HUES64 (cell line): Measurements from ENCODE around the gene ZFPM1.

Source experiments
- H3K27ac ChIP-seq: 2 replicates; pipeline ENCODE4 v1.7.0; 2013; ENCODE audit warnings: low read depth, low read length, inconsistent platforms
- H3K27me3 ChIP-seq: 2 replicates; pipeline ENCODE4 v1.6.1; 2013; ENCODE audit warnings: mild to moderate bottlenecking, low read length; ENCODE audit not compliant: insufficient read depth
- H3K36me3 ChIP-seq: 2 replicates; pipeline ENCODE4 v1.6.1; 2013; ENCODE audit warnings: mild to moderate bottlenecking, low read length; ENCODE audit not compliant: insufficient read depth
- H3K4me1 ChIP-seq: 2 replicates; pipeline ENCODE4 v1.6.1; 2013; ENCODE audit warnings: mild to moderate bottlenecking, low read length, moderate library complexity; ENCODE audit not compliant: insufficient read depth
- H3K4me3 ChIP-seq: 2 replicates; pipeline ENCODE4 v1.5.1; 2013; ENCODE audit warnings: mild to moderate bottlenecking, low read length, moderate library complexity
- H3K9ac ChIP-seq: 2 replicates; pipeline ENCODE4 v1.6.1; 2013; ENCODE audit warnings: mild to moderate bottlenecking, low read depth, low read length
- H3K9me3 ChIP-seq: 2 replicates; pipeline ENCODE4 v1.6.1; 2013; ENCODE audit warnings: low read depth, low read length; ENCODE audit not compliant: insufficient read depth
- WGBS: fragments of 150-250, 120-280 bp; methylation state at CpG from one replicate; pipeline ENCODE4 v1.1.7; 2013; ENCODE audit warnings: missing lambda C conversion rate; 5-methylcytosine and 5-hydroxymethylcytosine counted together

ZFPM1 gene

DNA sequence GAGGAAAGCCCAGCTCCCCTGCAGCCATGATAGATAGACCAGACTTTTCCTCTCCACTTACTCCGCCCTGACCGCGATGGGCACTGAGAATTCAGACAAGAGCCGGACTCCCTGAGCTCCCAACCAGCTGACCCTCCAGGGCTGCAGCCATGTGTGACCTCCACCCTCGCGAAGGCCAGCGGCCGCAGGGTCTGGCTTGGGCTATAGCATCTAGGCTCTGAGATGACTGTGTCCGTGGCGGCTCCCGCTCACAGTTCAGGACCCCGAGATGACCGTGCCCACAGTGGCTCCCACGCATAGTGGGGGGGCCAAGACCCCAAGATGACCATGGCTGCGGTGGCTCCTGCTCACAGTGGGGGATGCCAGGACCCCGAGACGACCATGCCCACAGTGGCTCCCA lies 18.0 kb downstream of the ZFPM1 start:
- Histone ChIP-seq H3K9me3 (no peaks in the 10 kb centered on the region), H3K27me3 (no peaks in the 10 kb centered on the region), H3K4me1 (peaks cover 4% of the 10 kb centered on the region), H3K9ac (no peak overlapping the region), H3K36me3 (no peaks in the 10 kb centered on the region), H3K4me3 (no peak overlapping the region), H3K27ac (no peak overlapping the region)
- WGBS = 94% methylated on average over 17 of the region's 17 CpGs

DNA sequence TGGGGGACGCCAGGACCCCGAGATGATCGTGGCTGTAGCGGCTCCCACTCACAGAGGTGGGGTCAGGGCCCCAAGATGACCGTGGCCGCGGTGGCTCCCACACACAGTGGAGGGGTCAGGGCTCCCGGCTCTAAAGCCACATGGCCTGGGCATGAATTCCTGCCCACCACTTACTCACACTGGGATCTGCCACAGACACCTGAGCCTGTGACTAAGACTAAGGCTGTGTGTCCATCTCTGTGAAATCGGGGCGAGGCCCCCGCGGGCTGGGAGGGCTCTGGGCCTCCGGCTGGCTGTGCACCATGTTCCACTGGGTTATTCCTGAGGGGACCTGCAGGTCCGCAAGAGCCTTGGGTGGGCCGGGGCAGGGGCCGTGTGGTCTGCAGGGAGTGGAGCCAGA lies 18.5 kb downstream of the ZFPM1 start:
- 95% methylated on average over 16 of the region's 16 CpGs for WGBS
- H3K27ac ChIP-seq = no peak overlapping the region
- peaks cover 4% of the 10 kb centered on the region for H3K4me1 ChIP-seq
- no peaks in the 10 kb centered on the region for H3K27me3 ChIP-seq
- H3K9ac ChIP-seq = no peak overlapping the region
- no peak overlapping the region for H3K4me3 ChIP-seq
- no peaks in the 10 kb centered on the region for H3K36me3 ChIP-seq
- H3K9me3 ChIP-seq = no peaks in the 10 kb centered on the region

DNA sequence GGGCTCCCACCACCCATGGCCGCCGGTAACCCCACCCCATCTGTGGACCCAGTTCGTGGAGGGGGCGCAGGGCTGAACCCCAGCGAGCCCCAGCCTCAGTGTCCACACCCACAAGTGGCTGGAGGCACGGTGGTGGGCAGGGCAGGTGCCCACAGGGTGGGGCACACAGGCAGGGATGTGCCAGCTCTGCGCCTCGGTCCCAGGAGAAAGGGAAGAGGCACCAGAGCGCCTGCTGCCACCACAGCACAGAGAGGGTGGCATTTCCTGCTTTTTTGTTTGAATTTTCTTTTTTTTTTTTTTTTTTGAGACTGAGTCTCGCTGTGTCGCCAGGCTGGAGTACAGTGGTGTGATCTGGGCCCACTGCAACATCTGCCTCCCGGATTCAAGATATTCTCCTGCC lies 19.0 kb downstream of the ZFPM1 start:
- Histone ChIP-seq H3K27me3 (no peaks in the 10 kb centered on the region), H3K4me3 (no peak overlapping the region), H3K4me1 (peaks cover 4% of the 10 kb centered on the region), H3K27ac (no peak overlapping the region), H3K36me3 (no peaks in the 10 kb centered on the region), H3K9ac (no peak overlapping the region), H3K9me3 (no peaks in the 10 kb centered on the region)
- WGBS = 93% methylated on average over 12 of the region's 12 CpGs

DNA sequence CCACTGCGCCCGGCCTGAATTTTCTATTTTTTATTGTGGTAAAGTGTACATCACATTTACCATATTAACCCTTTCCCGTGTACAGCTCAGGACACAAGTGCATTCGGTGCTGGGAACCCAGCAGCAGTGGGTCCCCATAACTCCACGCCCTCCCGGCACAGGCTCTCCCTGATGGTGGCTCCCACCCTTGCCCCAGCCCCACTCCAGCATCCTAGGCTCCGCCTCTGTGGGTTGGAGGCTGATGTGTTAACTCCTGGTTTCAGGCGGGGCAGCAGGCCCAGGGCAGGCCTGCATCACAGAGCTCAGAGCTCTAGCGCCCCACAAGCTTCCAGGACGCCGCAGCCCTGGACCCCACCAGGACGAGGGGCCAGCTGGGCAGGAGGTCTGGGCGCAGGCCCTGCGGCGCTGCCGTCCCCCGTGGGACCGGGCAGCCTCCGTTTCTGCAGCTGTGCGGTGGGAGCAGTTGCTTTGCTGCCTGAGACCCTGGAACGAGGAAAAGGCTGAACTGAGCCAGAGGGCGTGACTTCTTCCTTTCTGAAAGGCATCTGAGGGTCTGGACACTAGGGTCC lies 19.6 kb downstream of the ZFPM1 start:
- no peak overlapping the region for H3K27ac ChIP-seq
- no peak overlapping the region for H3K4me3 ChIP-seq
- H3K4me1 ChIP-seq = peaks cover 4% of the 10 kb centered on the region
- H3K27me3 ChIP-seq = no peaks in the 10 kb centered on the region
- H3K9ac ChIP-seq = no peak overlapping the region
- 93% methylated on average over 22 of the region's 22 CpGs for WGBS
- H3K36me3 ChIP-seq = no peaks in the 10 kb centered on the region
- no peaks in the 10 kb centered on the region for H3K9me3 ChIP-seq

DNA sequence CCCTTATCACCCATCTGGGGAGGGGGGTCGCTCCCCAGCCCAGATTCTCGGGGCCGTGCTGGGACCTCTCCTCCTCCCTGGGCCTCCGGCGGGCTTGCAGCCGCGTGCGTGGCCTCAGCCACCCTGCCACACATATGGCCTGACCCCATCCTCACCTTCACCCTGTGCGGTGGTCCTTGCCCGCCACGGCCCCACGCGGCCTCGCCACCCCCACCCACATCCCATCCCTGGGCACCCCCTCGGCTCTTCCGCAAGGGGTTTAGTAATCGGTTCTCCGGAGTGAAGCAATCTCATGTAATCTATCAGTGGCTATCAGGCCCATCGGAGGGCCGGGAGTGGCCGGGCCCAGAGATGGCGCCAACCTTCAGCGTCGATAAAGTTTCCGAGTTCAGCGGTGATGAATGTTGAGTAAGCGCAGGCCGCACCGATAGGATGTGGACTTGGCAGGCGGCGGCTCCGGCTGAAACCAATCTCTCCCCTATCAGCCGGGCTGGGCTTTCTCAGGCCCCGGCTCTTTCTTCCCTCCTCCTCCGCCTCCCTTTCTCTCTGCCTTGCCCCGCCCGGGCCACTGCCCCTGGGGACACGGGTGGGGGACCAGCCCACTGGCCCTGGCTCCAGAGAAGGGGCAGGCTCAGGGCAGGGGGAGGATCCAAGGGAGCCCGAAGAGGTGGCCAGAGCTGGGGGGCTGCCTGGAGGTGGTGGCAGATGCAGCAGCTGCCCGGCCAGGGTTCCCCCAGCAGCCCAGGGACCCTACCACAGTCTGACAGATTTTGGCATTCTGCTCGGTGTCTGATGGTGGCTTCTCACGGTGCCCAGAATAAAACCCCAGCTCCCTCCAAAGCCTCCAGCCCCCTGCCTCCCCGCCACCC lies 20.8 kb downstream of the ZFPM1 start:
- H3K9ac ChIP-seq = no peak overlapping the region

DNA sequence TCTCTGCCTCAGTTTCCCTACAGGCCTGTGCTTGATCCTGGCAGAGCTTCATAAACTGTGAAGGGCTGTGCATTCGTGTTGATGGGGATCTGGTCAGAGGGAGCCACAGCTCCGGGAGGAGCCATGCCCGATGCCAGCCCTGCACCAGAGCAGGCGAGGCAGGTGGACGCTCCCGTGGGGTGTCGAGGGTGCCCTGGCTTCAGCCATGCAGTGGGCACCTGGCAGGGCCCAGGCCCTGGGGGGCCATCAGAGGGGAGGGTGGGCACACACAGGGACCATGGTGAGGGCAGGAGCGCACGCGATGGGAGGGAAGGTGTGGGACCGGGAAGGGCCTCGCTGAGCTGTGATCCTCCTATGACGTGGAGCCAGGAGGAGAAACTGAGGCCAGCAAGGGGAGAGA lies 22.0 kb downstream of the ZFPM1 start:
- WGBS = 95% methylated on average over 13 of the region's 13 CpGs
- H3K36me3 ChIP-seq = no peaks in the 10 kb centered on the region
- H3K4me1 ChIP-seq = no peaks in the 10 kb centered on the region
- no peak overlapping the region for H3K9ac ChIP-seq
- H3K27me3 ChIP-seq = no peaks in the 10 kb centered on the region
- no peak overlapping the region for H3K27ac ChIP-seq
- H3K9me3 ChIP-seq = no peaks in the 10 kb centered on the region
- H3K4me3 ChIP-seq = no peak overlapping the region

More for the DNA sequence above, 20.8 kb downstream of the ZFPM1 start:
- Histone ChIP-seq H3K9me3 (no peaks in the 10 kb centered on the region), H3K27ac (no peak overlapping the region), H3K27me3 (no peaks in the 10 kb centered on the region), H3K4me3 (no peak overlapping the region), H3K36me3 (no peaks in the 10 kb centered on the region), H3K4me1 (no peaks in the 10 kb centered on the region)
- 89% methylated on average over 43 of the region's 43 CpGs for WGBS

DNA sequence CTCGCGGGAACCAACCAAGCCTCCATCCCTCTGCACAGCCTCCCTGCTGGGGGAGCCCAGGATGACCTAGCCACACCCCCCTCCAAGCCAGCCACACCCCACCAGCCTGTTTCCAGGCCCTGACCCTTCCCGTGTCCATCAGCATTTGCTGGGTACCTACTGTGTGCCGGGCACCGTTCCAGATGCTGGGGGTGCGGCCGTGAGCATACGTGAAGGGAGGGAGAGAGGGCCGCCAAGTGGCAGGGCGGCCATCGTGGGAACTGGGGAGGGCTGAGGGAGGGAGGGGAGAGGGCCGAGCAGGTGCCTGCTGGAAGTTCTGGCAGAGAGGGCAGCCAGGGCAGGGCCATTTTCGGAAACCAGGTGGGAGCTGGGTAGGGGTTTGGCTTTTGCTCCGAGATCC lies 23.1 kb downstream of the ZFPM1 start:
- Histone ChIP-seq H3K4me3 (no peak overlapping the region), H3K36me3 (no peaks in the 10 kb centered on the region), H3K4me1 (no peaks in the 10 kb centered on the region), H3K27ac (no peak overlapping the region), H3K9me3 (no peaks in the 10 kb centered on the region), H3K9ac (no peak overlapping the region), H3K27me3 (no peaks in the 10 kb centered on the region)
- 88% methylated on average over 14 of the region's 14 CpGs for WGBS

DNA sequence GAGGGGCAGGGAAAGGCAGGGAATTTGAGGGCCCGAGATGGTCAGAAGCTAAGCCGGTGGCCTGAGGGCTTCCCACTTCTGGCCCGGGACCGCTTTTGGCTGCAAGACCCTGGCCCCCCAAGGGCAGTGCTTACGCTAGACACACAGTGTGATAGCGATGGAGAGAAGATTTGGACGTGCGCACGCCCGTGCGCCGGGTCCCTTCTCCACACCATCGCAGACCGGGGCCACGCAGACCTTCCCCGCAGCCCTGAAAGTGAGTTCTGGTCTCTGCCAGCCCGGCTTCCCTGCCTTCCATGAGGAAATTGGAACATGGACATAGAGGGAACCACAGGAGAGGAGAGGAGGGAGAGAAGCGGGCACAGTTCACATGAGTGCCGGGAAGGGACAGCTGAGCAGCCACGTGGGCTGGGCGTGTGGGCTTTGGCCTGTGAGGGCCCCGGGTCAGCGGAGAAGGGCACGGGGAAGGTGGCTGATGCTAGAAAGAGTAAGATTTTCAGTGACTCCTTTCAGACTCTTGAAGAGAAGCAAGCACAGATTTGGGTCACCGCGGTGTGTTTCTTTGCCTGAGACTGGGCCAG lies 23.8 kb downstream of the ZFPM1 start:
- Histone ChIP-seq H3K4me3 (no peak overlapping the region), H3K27ac (no peak overlapping the region), H3K36me3 (no peaks in the 10 kb centered on the region), H3K9ac (no peak overlapping the region), H3K4me1 (no peaks in the 10 kb centered on the region), H3K27me3 (no peaks in the 10 kb centered on the region), H3K9me3 (no peaks in the 10 kb centered on the region)
- 93% methylated on average over 26 of the region's 26 CpGs for WGBS

DNA sequence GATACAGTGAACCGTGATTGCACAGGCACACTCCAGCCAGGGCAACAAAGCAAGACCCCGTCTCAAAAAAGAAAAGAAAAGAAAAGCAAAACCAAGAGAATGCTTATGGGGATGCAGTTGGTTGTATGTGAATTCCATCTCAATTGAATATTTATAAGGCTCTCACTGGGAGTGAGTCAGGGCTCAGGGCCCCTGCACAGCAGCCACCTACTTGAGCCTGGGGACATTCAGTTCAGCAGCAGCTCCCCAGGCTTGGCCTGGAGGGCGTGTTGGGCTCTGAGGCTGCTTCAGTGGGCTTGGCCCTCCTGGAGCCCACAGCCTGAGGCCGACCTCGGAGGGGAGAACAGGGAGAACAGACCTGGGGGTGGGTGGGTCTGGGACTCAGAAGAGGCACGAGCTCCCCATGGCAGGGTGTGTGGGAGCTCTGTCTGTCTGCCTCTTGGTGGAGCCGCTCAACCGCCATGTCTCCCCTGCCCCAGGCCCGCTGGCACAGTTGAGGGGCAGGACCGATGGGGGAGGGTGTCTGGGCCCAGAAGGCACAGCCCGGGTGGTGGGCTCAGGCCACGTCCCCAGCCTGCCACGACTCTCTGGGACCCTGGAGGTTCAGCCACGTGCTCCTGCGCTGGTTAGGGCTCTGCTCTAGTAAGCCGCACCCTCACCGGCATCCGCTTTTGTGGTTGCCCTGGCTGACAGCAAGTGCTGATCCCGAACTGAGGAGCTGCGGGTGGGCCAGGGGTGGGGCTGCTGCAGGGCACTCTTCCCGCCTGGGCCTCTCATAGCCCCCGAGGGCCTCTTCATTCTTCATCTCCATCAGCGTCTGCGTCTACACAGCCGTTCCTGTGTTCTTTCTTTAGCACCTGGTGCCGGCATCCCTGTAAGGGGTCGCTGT lies 24.8 kb downstream of the ZFPM1 start:
- 83% methylated on average over 27 of the region's 27 CpGs for WGBS
- Histone ChIP-seq H3K27ac (no peak overlapping the region), H3K36me3 (no peaks in the 10 kb centered on the region), H3K4me1 (0 out of 2 replicates have a peak, but pooled peaks cover 3% of the 10 kb centered on the region), H3K4me3 (no peak overlapping the region), H3K27me3 (no peaks in the 10 kb centered on the region), H3K9me3 (no peaks in the 10 kb centered on the region), H3K9ac (no peak overlapping the region)

DNA sequence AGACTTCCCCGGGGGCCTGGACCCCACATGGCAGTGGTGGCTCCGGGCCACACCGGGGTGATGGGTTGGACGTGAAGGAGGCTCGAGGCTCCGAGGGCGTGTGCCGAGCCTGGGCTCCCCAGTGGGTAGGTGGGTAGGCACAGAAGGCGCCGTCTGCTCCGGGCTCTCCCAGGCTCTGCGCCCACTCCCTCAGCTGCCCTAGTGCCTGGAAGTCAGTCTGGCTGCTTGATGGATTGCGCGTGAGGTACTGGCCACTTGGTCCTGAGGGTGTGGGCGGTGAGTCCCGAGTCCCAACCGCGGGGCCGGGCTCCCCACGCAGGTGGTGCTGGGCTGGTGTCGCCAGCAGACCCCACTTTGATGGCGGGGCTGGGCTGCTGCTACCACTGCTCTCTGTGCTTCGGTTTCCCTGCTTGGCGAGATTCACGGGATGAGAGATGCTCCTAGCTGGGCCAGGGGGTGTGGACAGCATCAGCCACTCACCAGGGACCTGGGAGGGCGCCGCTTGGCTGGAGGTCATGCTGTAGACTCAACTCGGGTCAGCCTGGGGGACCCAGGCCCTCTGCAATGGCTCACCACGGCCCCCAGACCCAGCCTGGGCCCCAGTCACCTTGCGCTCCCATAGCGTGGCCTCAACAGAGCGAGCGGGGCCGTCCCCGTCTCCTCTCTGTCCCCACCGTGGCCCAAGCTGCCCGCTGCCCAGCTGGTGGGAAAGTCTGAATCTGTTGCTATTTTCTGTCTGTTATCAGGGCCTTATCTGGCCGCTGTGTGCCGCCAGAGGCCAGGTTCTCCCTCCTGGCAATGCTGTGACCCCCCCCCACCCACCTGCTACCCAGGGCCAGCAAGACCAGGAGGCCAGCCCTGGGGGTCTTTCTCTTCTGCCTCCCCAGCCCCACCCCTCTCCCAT lies 26.1 kb downstream of the ZFPM1 start:
- no peaks in the 10 kb centered on the region for H3K9me3 ChIP-seq
- H3K36me3 ChIP-seq = no peaks in the 10 kb centered on the region
- 94% methylated on average over 39 of the region's 39 CpGs for WGBS
- H3K27me3 ChIP-seq = no peaks in the 10 kb centered on the region
- 0 out of 2 replicates have a peak, but pooled peaks cover 3% of the 10 kb centered on the region for H3K4me1 ChIP-seq
- H3K9ac ChIP-seq = no peak overlapping the region
- H3K27ac ChIP-seq = no peak overlapping the region
- no peak overlapping the region for H3K4me3 ChIP-seq
